Measurements from ENCODE around the gene TCHP.
"Not testable (repeated sequence)": the region's sequence is repeated elsewhere in the genome, so short reads cannot be mapped to it uniquely, and the experiment has no call there.

TCHP gene

GRCh38 chr12:109899783-109900751 lies at the start of gene TCHP:
TCHP (plus strand) TSS chr12:109900274; CDS start chr12:109903027, 2,753 bp downstream.
- TF ChIP-seq CTCF (conservative IDR thresholded peaks at IDR 0.05), result peak; percentile 62
- H3K27ac ChIP-seq, result peak within 1 kb of the TSS; percentile 89

DNA sequence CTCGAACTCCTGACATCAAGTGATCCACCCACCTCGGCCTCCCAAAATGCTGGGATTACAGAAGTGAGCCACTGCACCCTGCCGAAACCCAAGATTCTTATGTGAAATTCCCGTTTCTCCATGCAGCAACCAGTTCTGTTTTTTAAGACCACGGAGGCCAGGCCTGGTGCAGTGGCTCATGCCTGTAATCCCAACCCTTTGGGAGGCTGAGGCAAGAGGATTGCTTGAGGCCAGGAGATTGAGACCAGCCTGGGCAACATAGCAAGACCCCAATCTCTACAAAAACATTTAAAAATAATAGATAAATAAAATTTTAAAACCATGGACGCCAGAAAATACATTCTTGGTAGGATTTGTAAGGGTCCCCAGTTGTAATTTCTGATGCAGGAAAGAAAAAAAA lies 49.6 kb upstream of the TCHP start:
- not testable (repeated sequence) for H3K27ac ChIP-seq

- no peak overlapping the region for H3K27ac ChIP-seq
- no peak for TF ChIP-seq CTCF (conservative IDR thresholded peaks at IDR 0.05)
Observed at GRCh38 chr12:109855377-109855776, 44.7 kb upstream of the TCHP start.

- TF ChIP-seq CTCF (conservative IDR thresholded peaks at IDR 0.05), result no peak
- no peak overlapping the region for H3K27ac ChIP-seq
Observed at GRCh38 chr12:109857715-109858114, 42.4 kb upstream of the TCHP start.

DNA sequence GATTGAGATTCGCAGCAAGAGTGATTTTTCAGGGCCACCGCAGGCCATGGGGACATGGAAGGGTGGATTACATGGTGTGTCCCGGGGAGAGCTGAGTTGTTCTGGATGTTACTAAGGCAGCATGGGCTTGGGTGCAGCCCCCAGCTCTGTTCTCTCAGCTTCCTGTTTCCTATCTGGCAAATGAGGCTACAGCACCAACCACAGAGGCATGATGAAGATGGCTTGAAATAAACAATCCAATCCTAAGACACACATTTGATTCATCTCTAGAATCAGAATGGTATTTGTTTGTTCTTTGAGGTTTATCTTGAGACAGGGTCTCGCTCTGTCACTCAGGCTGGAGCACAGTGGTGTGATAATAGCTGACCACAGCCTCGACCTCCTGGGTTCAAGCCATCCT lies 41.3 kb upstream of the TCHP start:
- no peak overlapping the region for H3K27ac ChIP-seq
- no peak for TF ChIP-seq CTCF (conservative IDR thresholded peaks at IDR 0.05)

DNA sequence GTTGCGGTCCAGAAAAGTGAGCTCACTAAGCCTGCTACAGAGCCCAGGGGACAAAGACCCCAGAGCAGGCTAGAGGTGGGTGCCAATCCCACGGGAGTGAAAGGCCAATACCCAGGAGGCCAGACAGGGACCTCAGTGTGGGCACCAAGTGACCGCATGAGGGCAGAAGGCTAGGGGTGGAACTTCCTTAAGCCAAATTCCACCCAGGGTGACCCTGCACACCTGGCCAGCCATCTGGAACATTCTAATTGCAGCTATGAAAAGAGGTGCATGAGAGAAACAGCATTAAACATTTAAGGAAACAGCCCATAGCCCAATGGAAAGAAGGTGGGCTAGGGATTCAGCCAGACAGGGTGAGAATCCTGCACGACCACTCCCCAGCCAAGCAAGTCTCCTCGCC lies 39.1 kb upstream of the TCHP start:
- TF ChIP-seq CTCF (conservative IDR thresholded peaks at IDR 0.05), result no peak
- no peak overlapping the region for H3K27ac ChIP-seq

DNA sequence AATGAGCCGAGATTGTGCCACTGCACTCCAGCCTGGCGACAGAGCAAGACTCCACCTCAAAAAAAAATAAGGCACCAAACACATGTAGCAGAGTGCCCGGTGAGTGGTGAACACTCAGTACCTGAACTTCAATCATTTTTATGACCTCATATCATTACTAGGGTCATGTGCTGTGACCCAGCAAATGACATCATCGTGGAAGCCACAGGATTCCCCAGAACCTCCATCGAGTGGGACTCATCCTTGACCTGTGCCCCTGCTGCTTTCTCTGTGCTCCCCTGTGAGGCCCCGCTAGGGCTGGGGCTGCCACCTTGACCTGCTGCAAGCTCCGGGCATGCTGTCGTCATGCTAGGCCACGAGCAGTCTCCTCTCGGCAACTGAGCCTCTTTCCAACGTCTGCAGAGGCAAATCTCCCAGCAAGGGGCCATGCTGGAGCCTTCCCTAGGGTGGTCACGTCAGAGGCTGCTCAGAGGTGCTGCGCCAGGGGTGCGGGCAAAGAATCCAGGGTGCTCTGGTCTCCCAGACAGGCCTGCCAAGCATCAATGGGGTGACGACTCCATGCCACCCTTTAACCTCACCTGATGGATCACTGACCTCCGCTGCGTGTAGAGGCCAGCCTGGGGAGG lies 38.3 kb upstream of the TCHP start:
- peak overlapping the region; percentile 7; the same call in 1 of the 2 replicates for H3K27ac ChIP-seq
- no peak for TF ChIP-seq CTCF (conservative IDR thresholded peaks at IDR 0.05)

DNA sequence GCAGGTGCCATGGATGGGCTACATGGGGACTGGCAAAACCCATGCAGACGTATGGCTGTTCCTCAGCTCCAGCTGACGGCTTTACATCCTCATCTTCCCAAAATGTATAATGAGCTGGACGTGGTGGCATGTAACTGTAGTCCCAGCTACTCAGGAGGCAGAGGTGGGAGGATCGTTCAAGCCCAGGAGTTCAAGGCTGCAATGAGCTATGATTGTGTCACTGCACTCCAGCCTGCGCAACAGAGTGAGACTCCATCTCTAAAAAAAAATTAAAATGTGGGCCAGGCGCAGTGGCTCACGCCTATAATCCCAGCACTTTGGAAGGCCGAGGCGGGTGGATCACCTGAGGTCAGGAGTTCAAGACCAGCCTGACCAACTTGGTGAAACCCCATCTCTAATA lies 37.6 kb upstream of the TCHP start:
- H3K27ac ChIP-seq, result not testable (repeated sequence)
